Nephron (organoid): Measurements from ENCODE around the gene KCNMA1.

Experiments used
- H3K27ac Mint-ChIP-seq, 3 experiments: 2 replicates each; pipeline ENCODE4 v1.8.0; 2020; ENCODE audit warnings: mixed read lengths in 3 of 3, mild to moderate bottlenecking in 2 of 3, moderate library complexity in 1 of 3
- H3K27me3 Mint-ChIP-seq: 2 replicates; pipeline ENCODE4 v1.8.0; 2021; ENCODE audit warnings: low read depth, mild to moderate bottlenecking, moderate library complexity, mixed read lengths
- H3K36me3 Mint-ChIP-seq: 2 replicates; pipeline ENCODE4 v1.8.0; 2020; ENCODE audit warnings: low read depth, mixed read lengths
- H3K4me1 Mint-ChIP-seq: 2 replicates; pipeline ENCODE4 v1.8.0; 2020; ENCODE audit warnings: mixed read lengths
- H3K4me3 Mint-ChIP-seq, 3 experiments: 2 replicates each; pipeline ENCODE4 v1.8.0; 2020; ENCODE audit warnings: mild to moderate bottlenecking in 3 of 3, mixed read lengths in 3 of 3, moderate library complexity in 2 of 3
- H3K9me3 Mint-ChIP-seq: 2 replicates; pipeline ENCODE4 v1.8.0; 2020; ENCODE audit warnings: mixed read lengths
- CTCF ChIP-seq, 3 experiments: fragments of 200-600 bp; sonication (generic); IDR thresholded peaks; one replicate each; pipeline ENCODE4 v1.5.0; 2021; ENCODE audit warnings: antibody characterized with exemption in 3 of 3; ENCODE audit not compliant: unreplicated experiment in 3 of 3

KCNMA1 gene

GRCh38 chr10:77409697-77410471 lies 227.7 kb downstream of the KCNMA1 start:
- H3K4me3 Mint-ChIP-seq, result no peak overlapping the region
- H3K9me3 Mint-ChIP-seq, result no peaks in the 10 kb centered on the region
- H3K4me1 Mint-ChIP-seq, result peaks cover 66% of the 10 kb centered on the region
- TF ChIP-seq CTCF (IDR thresholded peaks at IDR 0.05; ENCODE audit: unreplicated experiment in 3 of 3), result no peak
- peaks cover 46% of the 10 kb centered on the region for H3K27me3 Mint-ChIP-seq
- peak overlapping the region in 2 of 3 experiments; percentile 12 to 39 for H3K27ac Mint-ChIP-seq
- no peaks in the 10 kb centered on the region for H3K36me3 Mint-ChIP-seq

- Mint-ChIP-seq H3K27ac (no peak overlapping the region), H3K4me1 (peaks cover 65% of the 10 kb centered on the region), H3K36me3 (no peaks in the 10 kb centered on the region), H3K27me3 (peaks cover 32% of the 10 kb centered on the region), H3K9me3 (no peaks in the 10 kb centered on the region), H3K4me3 (no peak overlapping the region)
- no peak for TF ChIP-seq CTCF (IDR thresholded peaks at IDR 0.05; ENCODE audit: unreplicated experiment in 3 of 3)
These were observed 229.3 kb downstream of the KCNMA1 start for GRCh38 chr10:77408259-77408658.

- peaks cover 31% of the 10 kb centered on the region for H3K27me3 Mint-ChIP-seq
- H3K4me1 Mint-ChIP-seq, result peaks cover 66% of the 10 kb centered on the region
- H3K36me3 Mint-ChIP-seq, result no peaks in the 10 kb centered on the region
- H3K27ac Mint-ChIP-seq, result no peak overlapping the region
- H3K9me3 Mint-ChIP-seq, result no peaks in the 10 kb centered on the region
- no peak overlapping the region for H3K4me3 Mint-ChIP-seq
- no peak for TF ChIP-seq CTCF (IDR thresholded peaks at IDR 0.05; ENCODE audit: unreplicated experiment in 3 of 3)
These were observed 230.7 kb downstream of the KCNMA1 start for GRCh38 chr10:77406764-77407430.

- peaks cover 21% of the 10 kb centered on the region for H3K27me3 Mint-ChIP-seq
- no peak overlapping the region for H3K27ac Mint-ChIP-seq
- H3K4me3 Mint-ChIP-seq, result no peak overlapping the region
- no peak for TF ChIP-seq CTCF (IDR thresholded peaks at IDR 0.05; ENCODE audit: unreplicated experiment in 3 of 3)
- no peaks in the 10 kb centered on the region for H3K9me3 Mint-ChIP-seq
- H3K4me1 Mint-ChIP-seq, result peaks cover 61% of the 10 kb centered on the region
- H3K36me3 Mint-ChIP-seq, result no peaks in the 10 kb centered on the region
These were observed 231.8 kb downstream of the KCNMA1 start for GRCh38 chr10:77405771-77406241.

- Mint-ChIP-seq H3K36me3 (no peaks in the 10 kb centered on the region), H3K27me3 (peaks cover 16% of the 10 kb centered on the region)
- TF ChIP-seq CTCF (IDR thresholded peaks at IDR 0.05; ENCODE audit: unreplicated experiment in 3 of 3), result no peak
These were observed 232.8 kb downstream of the KCNMA1 start for GRCh38 chr10:77404810-77405209.

More at GRCh38 chr10:77404810-77405209, 232.8 kb downstream of the KCNMA1 start:
- Mint-ChIP-seq H3K4me1 (peaks cover 61% of the 10 kb centered on the region), H3K4me3 (no peak overlapping the region), H3K9me3 (no peaks in the 10 kb centered on the region), H3K27ac (peak overlapping the region in 1 of 3 experiments; percentile 33)
